ENCODE data around the gene EGLN1.

Gene EGLN1

DNA sequence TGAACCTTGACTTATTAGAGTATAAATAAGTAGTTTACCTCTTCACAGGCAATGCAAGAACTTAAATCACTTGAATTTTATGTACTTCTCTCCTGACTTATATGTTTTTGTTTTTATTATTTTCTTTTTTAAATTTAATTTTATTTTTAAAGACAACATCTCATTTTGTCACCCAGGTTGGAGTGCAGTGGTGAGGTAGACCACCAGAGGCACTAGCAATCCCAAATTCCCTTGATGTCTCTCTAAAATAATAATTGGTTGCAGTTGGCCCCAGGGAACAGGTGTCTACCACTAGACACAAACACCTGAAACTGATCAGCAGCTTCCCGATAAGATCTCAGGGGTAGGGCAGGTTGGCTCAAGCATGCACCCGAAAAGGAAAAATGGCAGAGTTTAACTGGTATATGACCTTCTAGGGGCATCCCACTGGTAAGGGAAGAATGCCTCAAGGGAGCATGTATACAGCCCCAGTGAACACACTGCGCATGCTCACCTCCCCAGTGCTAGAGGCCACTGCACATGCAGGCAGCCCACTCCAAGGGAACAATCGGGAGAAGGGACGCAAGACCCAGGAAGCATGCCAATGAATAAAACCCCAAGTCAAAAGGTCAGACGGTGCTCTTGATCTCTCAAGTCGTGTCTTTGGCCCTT, 99.1 kb downstream of the EGLN1 start:
- no peak overlapping the region for H3K27ac ChIP-seq
- TF ChIP-seq ZFX (IDR thresholded peaks at IDR 0.05; ENCODE audit: borderline replicate concordance): no peak
- TF ChIP-seq, protein P1, sequence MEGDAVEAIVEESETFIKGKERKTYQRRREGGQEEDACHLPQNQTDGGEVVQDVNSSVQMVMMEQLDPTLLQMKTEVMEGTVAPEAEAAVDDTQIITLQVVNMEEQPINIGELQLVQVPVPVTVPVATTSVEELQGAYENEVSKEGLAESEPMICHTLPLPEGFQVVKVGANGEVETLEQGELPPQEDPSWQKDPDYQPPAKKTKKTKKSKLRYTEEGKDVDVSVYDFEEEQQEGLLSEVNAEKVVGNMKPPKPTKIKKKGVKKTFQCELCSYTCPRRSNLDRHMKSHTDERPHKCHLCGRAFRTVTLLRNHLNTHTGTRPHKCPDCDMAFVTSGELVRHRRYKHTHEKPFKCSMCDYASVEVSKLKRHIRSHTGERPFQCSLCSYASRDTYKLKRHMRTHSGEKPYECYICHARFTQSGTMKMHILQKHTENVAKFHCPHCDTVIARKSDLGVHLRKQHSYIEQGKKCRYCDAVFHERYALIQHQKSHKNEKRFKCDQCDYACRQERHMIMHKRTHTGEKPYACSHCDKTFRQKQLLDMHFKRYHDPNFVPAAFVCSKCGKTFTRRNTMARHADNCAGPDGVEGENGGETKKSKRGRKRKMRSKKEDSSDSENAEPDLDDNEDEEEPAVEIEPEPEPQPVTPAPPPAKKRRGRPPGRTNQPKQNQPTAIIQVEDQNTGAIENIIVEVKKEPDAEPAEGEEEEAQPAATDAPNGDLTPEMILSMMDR (IDR thresholded peaks at IDR 0.05): peak; percentile 37; the same call in 1 of the 2 replicates

DNA sequence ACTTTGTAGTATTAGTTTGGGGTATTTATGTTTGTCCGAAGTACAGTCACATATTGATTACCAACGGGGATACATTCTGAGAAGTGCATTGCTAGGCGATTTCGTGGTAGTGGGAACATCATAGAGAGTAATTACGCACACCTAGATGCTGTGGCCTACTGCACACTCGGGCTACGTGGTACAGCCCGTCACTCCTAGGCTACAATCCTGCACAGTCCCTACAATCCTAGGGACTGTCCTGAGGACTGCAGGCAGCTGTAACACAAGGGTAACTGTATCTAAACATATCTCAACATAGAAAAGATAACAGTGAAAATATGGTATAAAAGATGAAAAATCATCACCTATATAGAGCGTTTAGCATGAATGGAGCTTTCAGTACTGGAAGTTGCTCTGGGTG, 103.0 kb downstream of the EGLN1 start:
- TF ChIP-seq ZFX (IDR thresholded peaks at IDR 0.05; ENCODE audit: borderline replicate concordance): no peak
- TF ChIP-seq, protein P1 (IDR thresholded peaks at IDR 0.05): no peak
- H3K27ac ChIP-seq: no peak overlapping the region

DNA sequence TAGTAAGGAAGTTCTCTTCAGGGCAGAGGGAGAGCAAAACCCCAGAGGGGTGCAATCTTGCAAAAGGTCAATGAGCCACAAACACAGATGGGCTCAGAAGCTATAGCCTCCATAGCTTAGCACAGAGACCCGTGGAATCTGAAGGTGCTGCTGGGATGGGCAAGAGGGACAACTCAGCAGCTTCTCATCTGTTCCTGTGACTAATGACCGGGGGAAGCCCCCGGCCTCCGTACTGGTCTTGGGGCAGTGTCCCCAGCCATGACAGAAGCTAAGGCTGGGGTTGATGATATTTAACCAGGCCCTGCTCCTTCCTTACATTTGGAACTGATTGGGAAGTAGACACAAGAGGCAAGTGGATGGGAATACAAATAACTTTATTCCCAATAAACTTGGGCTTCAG, 103.5 kb downstream of the EGLN1 start:
- TF ChIP-seq, protein P1 (IDR thresholded peaks at IDR 0.05): no peak
- no peak for TF ChIP-seq ZFX (IDR thresholded peaks at IDR 0.05; ENCODE audit: borderline replicate concordance)
- no peak overlapping the region for H3K27ac ChIP-seq

DNA sequence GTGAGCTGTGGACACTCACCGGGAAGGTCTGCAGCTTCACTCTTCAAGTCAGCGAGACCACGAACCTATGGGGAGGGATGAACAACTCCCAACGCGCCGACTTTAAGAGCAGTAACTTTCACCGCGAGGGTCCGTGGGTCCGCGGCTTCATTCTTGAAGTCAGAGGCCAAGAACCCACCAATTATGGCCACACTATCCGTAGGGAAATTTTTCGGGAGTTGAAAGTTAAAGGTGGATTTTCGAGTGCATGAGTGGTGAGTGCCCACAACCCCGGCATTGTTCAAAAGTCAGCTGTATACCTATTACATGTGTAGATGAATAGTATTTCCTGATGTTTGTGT, 104.1 kb downstream of the EGLN1 start:
- no peak overlapping the region for H3K27ac ChIP-seq
- TF ChIP-seq ZFX (IDR thresholded peaks at IDR 0.05; ENCODE audit: borderline replicate concordance): no peak
- TF ChIP-seq, protein P1 (IDR thresholded peaks at IDR 0.05): no peak

DNA sequence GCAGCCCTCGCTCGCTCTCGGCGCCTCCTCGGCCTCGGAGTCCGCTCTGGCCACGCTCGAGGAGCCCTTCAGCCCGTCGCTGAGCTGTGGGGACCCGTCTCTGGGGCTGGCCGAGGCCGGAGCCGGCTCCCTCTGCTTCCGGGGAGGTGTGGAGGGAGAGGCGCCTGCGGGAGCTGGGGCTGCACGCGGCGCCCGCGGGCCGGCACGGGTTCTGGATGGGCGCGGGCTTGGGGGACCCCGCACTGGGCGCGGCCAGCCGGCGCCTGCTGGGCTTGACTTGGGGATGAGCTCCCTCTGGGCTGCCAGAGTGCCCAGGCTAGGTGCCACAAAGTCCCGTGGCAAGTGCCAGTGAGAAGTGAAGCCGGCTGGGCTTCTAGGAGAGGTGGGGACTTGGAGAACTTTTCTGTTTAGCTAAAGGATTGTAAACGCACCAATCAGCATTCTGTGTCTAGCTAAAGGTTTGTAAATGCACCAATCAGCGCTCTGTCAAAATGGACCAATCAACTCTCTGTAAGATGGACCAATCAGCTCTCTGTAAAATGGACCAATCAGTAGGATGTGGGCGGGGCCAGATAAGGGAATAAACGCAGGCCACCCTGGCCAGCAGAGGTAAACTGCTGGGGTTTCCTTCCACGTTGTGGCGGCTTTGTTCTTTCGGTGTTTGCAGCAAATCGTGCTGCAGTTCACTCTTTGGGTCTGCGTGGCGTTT, 104.6 kb downstream of the EGLN1 start:
- no peak overlapping the region for H3K27ac ChIP-seq
- TF ChIP-seq, protein P1 (IDR thresholded peaks at IDR 0.05): no peak
- no peak for TF ChIP-seq ZFX (IDR thresholded peaks at IDR 0.05; ENCODE audit: borderline replicate concordance)

DNA sequence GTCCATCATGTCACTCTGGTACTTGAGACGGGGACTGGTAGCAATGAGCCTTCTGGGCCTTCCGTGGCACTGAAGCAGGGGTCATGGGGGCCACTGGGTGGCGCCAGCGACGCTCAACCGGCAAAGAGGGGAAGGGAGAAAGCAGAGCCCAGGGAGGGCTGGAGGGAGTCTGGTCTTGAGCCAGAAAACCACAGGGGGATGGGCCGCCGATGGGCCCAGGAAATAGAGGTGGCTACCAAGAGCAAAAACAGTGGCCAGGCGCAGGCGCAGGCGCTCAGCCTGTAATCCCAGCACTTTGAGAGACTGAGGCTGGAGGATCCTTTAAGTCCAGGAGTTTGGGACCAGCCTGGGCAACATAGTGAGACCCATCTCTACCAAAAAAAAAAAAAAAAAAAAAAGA, 106.2 kb downstream of the EGLN1 start:
- no peak overlapping the region for H3K27ac ChIP-seq
- TF ChIP-seq, protein P1 (IDR thresholded peaks at IDR 0.05): peak; percentile 86
- no peak for TF ChIP-seq ZFX (IDR thresholded peaks at IDR 0.05; ENCODE audit: borderline replicate concordance)

Data from 22Rv1 (cell line).